ENCODE results near the gene TEX51.

GRCh38 chr2:126885751-126886210 is 12.9 kb upstream of the TEX51 start:
- TF ChIP-seq CTCF (conservative IDR thresholded peaks at IDR 0.05; ENCODE audit: low read length) (no peak), EZH2phosphoT487 (IDR thresholded peaks at IDR 0.05; ENCODE audit: borderline replicate concordance) (no peak)
